ENCODE results near the gene TSHR. TPM values are rescaled to one million over a fixed set of nuclear protein-coding genes. Genes with fewer than 3 reads are reported as not detected.
"Not testable (repeated sequence)": the region's sequence is repeated elsewhere in the genome, so short reads cannot be mapped to it uniquely, and the experiment has no call there.

TSHR gene
- total RNA-seq, 4 donors from 2014 or later, result not detected

GRCh38 chr14:81028461-81028860 lies 73.0 kb downstream of the TSHR start:
- 81% methylated on average over 1 of the region's 1 CpG for WGBS
- Histone ChIP-seq H3K27me3 (no peaks in the 10 kb centered on the region), H3K27ac (no peak overlapping the region), H3K9me3 (no peaks in the 10 kb centered on the region), H3K36me3 (no peaks in the 10 kb centered on the region), H3K4me3 (no peak overlapping the region), H3K4me1 (no peaks in the 10 kb centered on the region)
- no peak for DNase-seq (ENCODE audit: low spot score in 2 of 2)
- no peak for TF ChIP-seq EP300 (IDR thresholded peaks at IDR 0.05)
- TF ChIP-seq POLR2A (IDR thresholded peaks at IDR 0.05), result no peak
- TF ChIP-seq, protein P1, sequence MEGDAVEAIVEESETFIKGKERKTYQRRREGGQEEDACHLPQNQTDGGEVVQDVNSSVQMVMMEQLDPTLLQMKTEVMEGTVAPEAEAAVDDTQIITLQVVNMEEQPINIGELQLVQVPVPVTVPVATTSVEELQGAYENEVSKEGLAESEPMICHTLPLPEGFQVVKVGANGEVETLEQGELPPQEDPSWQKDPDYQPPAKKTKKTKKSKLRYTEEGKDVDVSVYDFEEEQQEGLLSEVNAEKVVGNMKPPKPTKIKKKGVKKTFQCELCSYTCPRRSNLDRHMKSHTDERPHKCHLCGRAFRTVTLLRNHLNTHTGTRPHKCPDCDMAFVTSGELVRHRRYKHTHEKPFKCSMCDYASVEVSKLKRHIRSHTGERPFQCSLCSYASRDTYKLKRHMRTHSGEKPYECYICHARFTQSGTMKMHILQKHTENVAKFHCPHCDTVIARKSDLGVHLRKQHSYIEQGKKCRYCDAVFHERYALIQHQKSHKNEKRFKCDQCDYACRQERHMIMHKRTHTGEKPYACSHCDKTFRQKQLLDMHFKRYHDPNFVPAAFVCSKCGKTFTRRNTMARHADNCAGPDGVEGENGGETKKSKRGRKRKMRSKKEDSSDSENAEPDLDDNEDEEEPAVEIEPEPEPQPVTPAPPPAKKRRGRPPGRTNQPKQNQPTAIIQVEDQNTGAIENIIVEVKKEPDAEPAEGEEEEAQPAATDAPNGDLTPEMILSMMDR (IDR thresholded peaks at IDR 0.05), result no peak
- TF ChIP-seq POLR2AphosphoS5 (IDR thresholded peaks at IDR 0.05), result no peak

DNA sequence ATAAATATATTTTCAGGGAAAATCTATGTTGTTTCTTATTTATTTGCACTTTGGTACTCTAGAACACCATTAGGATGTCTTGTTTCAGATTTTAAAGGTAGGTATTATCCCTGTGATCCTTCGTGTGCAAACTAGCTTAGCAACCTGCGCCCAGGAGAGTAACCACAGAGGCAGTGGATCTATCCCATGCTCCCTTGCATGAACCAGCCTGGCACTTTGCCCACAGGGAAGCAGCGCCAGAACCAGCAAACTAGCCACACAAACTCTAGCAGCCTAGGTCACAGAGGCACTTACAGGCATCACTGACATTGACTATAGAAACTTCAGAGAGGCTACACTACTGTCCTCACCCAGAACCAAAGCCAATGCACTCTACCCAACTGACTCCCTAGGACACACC lies 76.1 kb downstream of the TSHR start:
- Histone ChIP-seq H3K9me3 (no peaks in the 10 kb centered on the region), H3K27me3 (no peaks in the 10 kb centered on the region), H3K4me1 (no peaks in the 10 kb centered on the region), H3K27ac (no peak overlapping the region), H3K36me3 (no peaks in the 10 kb centered on the region), H3K4me3 (no peak overlapping the region)
- 61% methylated on average over 3 of the region's 3 CpGs for WGBS
- DNase-seq (ENCODE audit: low spot score in 2 of 2), result no peak
- no peak for TF ChIP-seq EP300 (IDR thresholded peaks at IDR 0.05)
- TF ChIP-seq, protein P1 (IDR thresholded peaks at IDR 0.05), result no peak
- no peak for TF ChIP-seq POLR2AphosphoS5 (IDR thresholded peaks at IDR 0.05)
- TF ChIP-seq POLR2A (IDR thresholded peaks at IDR 0.05), result no peak

DNA sequence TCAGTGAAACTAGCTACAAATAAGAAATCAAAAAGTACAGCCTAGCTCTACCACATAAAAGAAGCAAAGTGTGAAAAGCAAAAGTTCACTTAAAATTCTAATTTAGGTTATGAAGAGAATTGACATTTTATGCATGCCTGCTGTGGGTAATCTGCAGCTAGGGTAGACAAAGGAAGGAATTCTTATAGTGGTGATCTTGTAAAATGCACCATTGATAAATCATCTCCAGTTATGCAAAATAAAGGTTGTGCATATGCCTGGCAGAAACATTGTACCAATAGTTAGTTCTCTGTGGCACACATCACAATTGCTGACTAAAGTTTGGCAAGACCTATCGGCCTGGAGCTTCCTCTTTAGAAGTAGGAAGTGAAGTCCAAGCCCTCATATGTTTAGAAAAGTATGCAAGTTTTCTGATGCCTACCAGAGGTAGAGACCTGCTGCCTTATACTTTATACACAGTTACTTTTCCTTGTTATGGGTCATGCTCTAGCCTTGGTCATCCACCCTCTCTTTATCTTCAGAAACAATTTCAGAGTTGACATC lies 78.3 kb downstream of the TSHR start:
- Histone ChIP-seq H3K27ac (no peak overlapping the region), H3K27me3 (no peaks in the 10 kb centered on the region), H3K4me1 (no peaks in the 10 kb centered on the region), H3K9me3 (no peaks in the 10 kb centered on the region), H3K4me3 (no peak overlapping the region), H3K36me3 (no peaks in the 10 kb centered on the region)
- DNase-seq (ENCODE audit: low spot score in 2 of 2), result no peak
- 32% methylated on average over 1 of the region's 1 CpG for WGBS
- no peak for TF ChIP-seq POLR2AphosphoS5 (IDR thresholded peaks at IDR 0.05)
- TF ChIP-seq, protein P1 (IDR thresholded peaks at IDR 0.05), result no peak
- no peak for TF ChIP-seq POLR2A (IDR thresholded peaks at IDR 0.05)
- no peak for TF ChIP-seq EP300 (IDR thresholded peaks at IDR 0.05)

GRCh38 chr14:81042438-81042837 lies 87.0 kb downstream of the TSHR start:
- Histone ChIP-seq H3K4me3 (no peak overlapping the region), H3K4me1 (no peaks in the 10 kb centered on the region), H3K36me3 (no peaks in the 10 kb centered on the region), H3K9me3 (no peaks in the 10 kb centered on the region), H3K27me3 (no peaks in the 10 kb centered on the region), H3K27ac (no peak overlapping the region)
- TF ChIP-seq POLR2AphosphoS5 (IDR thresholded peaks at IDR 0.05), result no peak
- TF ChIP-seq EP300 (IDR thresholded peaks at IDR 0.05), result no peak
- no peak for TF ChIP-seq POLR2A (IDR thresholded peaks at IDR 0.05)
- TF ChIP-seq, protein P1 (IDR thresholded peaks at IDR 0.05), result no peak
- no peak for DNase-seq (ENCODE audit: low spot score in 2 of 2)
- 85% methylated on average over 1 of the region's 1 CpG for WGBS

GRCh38 chr14:81051547-81051946 lies 96.1 kb downstream of the TSHR start:
- Histone ChIP-seq H3K27me3 (no peaks in the 10 kb centered on the region), H3K9me3 (peaks cover 4% of the 10 kb centered on the region), H3K4me1 (no peaks in the 10 kb centered on the region), H3K27ac (no peak overlapping the region), H3K4me3 (no peak overlapping the region), H3K36me3 (no peaks in the 10 kb centered on the region)
- DNase-seq (ENCODE audit: low spot score in 2 of 2), result no peak
- 94% methylated on average over 1 of the region's 1 CpG for WGBS
- TF ChIP-seq, protein P1 (IDR thresholded peaks at IDR 0.05), result no peak
- TF ChIP-seq EP300 (IDR thresholded peaks at IDR 0.05), result no peak
- TF ChIP-seq POLR2A (IDR thresholded peaks at IDR 0.05), result no peak
- TF ChIP-seq POLR2AphosphoS5 (IDR thresholded peaks at IDR 0.05), result no peak

- WGBS, result 92% methylated on average over 2 of the region's 2 CpGs
- H3K27me3 ChIP-seq; H3K4me1 ChIP-seq; H3K27ac ChIP-seq; H3K9me3 ChIP-seq; H3K4me3 ChIP-seq; H3K36me3 ChIP-seq; DNase-seq (ENCODE audit: low spot score in 2 of 2): not testable (repeated sequence)
Observed at GRCh38 chr14:81054057-81054456, 98.6 kb downstream of the TSHR start.

Measured in suprapubic skin (tissue), 4 donors.